Measurements from ENCODE around the gene TMEM91.

TMEM91 gene

GRCh38 chr19:41376241-41376997 lies at the start of gene TMEM91:
Gene TMEM91 (plus strand): TSS chr19:41376533. CDS start chr19:41378310, 1,777 bp downstream.
- TF ChIP-seq CTCF (IDR thresholded peaks at IDR 0.05): no peak
- H3K4me3 ChIP-seq: peak within 1 kb of the TSS; percentile 87
- no peak for DNase-seq (ENCODE audit: low spot score)
- H3K27ac ChIP-seq: peak within 1 kb of the TSS; percentile 57 to 87

- no peak for DNase-seq (ENCODE audit: low spot score)
- H3K27ac ChIP-seq: peak overlapping the region; percentile 87 to 95
- no peak for TF ChIP-seq CTCF (IDR thresholded peaks at IDR 0.05)
- H3K4me3 ChIP-seq: peak overlapping the region; percentile 57
These were observed 49.2 kb upstream of the TMEM91 start for GRCh38 chr19:41327076-41327575.

- no peak for DNase-seq (ENCODE audit: low spot score)
These were observed 48.7 kb upstream of the TMEM91 start for GRCh38 chr19:41327576-41328156.

GRCh38 chr19:41328157-41328841 lies 48.0 kb upstream of the TMEM91 start:
- no peak for TF ChIP-seq CTCF (IDR thresholded peaks at IDR 0.05)

More at GRCh38 chr19:41327576-41328156, 48.7 kb upstream of the TMEM91 start:
- peak overlapping the region; percentile 57 for H3K4me3 ChIP-seq
- peak overlapping the region; percentile 87 to 95 for H3K27ac ChIP-seq
- no peak for TF ChIP-seq CTCF (IDR thresholded peaks at IDR 0.05)

GRCh38 chr19:41328842-41329225 lies 47.5 kb upstream of the TMEM91 start:
- no peak overlapping the region for H3K4me3 ChIP-seq
- TF ChIP-seq CTCF (IDR thresholded peaks at IDR 0.05): no peak
- no peak for DNase-seq (ENCODE audit: low spot score)
- H3K27ac ChIP-seq: peak overlapping the region in 1 of 2 donors; percentile 87

More at GRCh38 chr19:41328157-41328841, 48.0 kb upstream of the TMEM91 start:
- no peak for DNase-seq (ENCODE audit: low spot score)
- Histone ChIP-seq H3K27ac (peak overlapping the region; percentile 87 to 95), H3K4me3 (peak overlapping the region; percentile 57)

- no peak for DNase-seq (ENCODE audit: low spot score)
- no peak for TF ChIP-seq CTCF (IDR thresholded peaks at IDR 0.05)
These were observed 45.9 kb upstream of the TMEM91 start for GRCh38 chr19:41330481-41330880.

More at GRCh38 chr19:41330481-41330880, 45.9 kb upstream of the TMEM91 start:
- no peak overlapping the region for H3K27ac ChIP-seq
- no peak overlapping the region for H3K4me3 ChIP-seq

All from coronary artery (tissue), 2 donors.